Ectodermal cell (in vitro differentiated cells): ENCODE measurements around the gene BICDL1.

ENCODE experiments used
- H3K27ac ChIP-seq: 2 replicates; pipeline ENCODE4 v1.7.0; 2013; ENCODE audit warnings: mild to moderate bottlenecking, low read depth, low read length; ENCODE audit not compliant: insufficient read depth, poor library complexity, severe bottlenecking
- H3K27me3 ChIP-seq: 2 replicates; pipeline ENCODE4 v1.7.0; 2013; ENCODE audit warnings: mild to moderate bottlenecking, low read length; ENCODE audit not compliant: insufficient read depth, control insufficient read depth, poor library complexity, severe bottlenecking
- H3K36me3 ChIP-seq: one replicate; pipeline ENCODE4 v1.7.0; 2013; ENCODE audit warnings: low read length; ENCODE audit not compliant: control insufficient read depth, insufficient read depth
- H3K4me1 ChIP-seq: one replicate; pipeline ENCODE4 v1.7.0; 2013; ENCODE audit warnings: low read length; ENCODE audit not compliant: control insufficient read depth, insufficient read depth
- H3K4me3 ChIP-seq: 2 replicates; pipeline ENCODE4 v1.7.0; 2013; ENCODE audit warnings: low read depth, low read length, control low read depth; ENCODE audit not compliant: insufficient read depth
- H3K9me3 ChIP-seq: 2 replicates; pipeline ENCODE4 v1.7.0; 2013; ENCODE audit warnings: mild to moderate bottlenecking, low read length, moderate library complexity; ENCODE audit not compliant: control insufficient read depth
- WGBS, 2 experiments: methylation state at CpG; one replicate each; pipeline ENCODE4 v1.1.7; 2013; ENCODE audit warnings: missing lambda C conversion rate in 2 of 2; 5-methylcytosine and 5-hydroxymethylcytosine counted together

The BICDL1 gene

DNA sequence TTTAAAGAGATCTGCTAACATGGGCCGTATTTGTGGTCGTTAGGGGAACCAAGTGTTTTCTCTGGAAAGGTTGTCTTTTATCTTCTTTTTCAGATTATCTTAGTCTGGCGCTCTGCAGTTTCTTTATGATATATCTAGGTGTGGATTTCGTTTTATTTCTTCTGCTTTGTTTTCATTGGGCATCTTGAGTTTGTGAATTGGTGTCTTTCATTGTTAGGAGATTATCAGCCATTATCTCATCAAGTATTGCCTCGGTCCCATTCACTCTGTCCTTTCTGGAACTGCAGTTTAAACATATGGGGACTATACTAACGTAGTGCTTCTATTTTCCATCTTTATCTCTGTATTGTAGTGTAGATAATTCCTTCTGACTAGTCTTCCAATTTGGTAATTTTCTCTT, 60.4 kb downstream of the BICDL1 start:
- no peaks in the 10 kb centered on the region for H3K36me3 ChIP-seq
- H3K27ac ChIP-seq, result no peak overlapping the region
- 92 to 94% methylated on average over 5 to 6 of the region's 6 CpGs for WGBS, 2 experiments
- no peaks in the 10 kb centered on the region for H3K4me1 ChIP-seq
- H3K9me3 ChIP-seq, result no peaks in the 10 kb centered on the region
- H3K4me3 ChIP-seq, result no peak overlapping the region
- H3K27me3 ChIP-seq, result no peaks in the 10 kb centered on the region

DNA sequence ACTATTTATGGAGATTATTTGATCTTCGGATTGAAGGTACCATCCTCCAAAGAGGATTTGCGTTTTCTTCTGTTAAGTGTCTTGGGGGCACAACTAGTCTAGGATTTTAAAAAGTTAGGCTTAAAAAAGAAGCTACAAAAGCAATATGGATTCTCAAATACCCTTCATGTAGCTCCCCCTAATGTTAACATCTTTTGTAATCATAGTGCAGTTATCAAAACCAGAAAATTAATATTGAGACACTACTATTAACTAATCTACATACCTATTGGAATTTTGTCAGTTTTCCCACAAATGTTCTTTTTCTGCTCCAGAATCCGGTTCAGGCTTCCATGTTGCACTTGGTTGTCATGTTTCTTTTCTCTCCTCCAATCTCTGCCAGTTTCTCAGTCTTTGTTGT, 62.5 kb downstream of the BICDL1 start:
- Histone ChIP-seq H3K4me1 (no peaks in the 10 kb centered on the region), H3K9me3 (no peaks in the 10 kb centered on the region), H3K27ac (no peak overlapping the region), H3K36me3 (no peaks in the 10 kb centered on the region), H3K4me3 (no peak overlapping the region), H3K27me3 (no peaks in the 10 kb centered on the region)
- WGBS, 2 experiments, result 96% methylated on average over 3 of the region's 3 CpGs

DNA sequence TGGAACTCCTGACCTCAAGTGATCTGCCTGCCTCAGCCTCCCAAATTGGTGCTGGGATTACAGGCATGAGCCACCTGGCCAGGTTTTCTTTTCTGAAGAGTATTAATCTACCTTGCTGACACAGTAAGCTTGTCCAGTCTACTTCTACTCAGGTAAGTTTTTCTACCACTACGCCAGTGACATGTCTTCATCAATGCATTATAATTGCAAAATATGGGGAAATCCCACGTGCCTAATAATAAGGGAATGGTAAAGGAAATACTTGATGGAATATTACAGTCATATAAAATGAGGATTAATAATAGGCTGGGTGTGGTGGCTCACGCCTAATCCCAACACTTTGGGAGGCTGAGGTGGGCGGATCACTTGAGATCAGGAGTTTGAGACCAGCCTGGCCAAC, 65.3 kb downstream of the BICDL1 start:
- no peaks in the 10 kb centered on the region for H3K27me3 ChIP-seq
- H3K27ac ChIP-seq, result no peak overlapping the region
- no peaks in the 10 kb centered on the region for H3K4me1 ChIP-seq
- H3K36me3 ChIP-seq, result no peaks in the 10 kb centered on the region
- H3K9me3 ChIP-seq, result no peaks in the 10 kb centered on the region
- no peak overlapping the region for H3K4me3 ChIP-seq
- 92 to 93% methylated on average over 4 of the region's 4 CpGs for WGBS, 2 experiments

DNA sequence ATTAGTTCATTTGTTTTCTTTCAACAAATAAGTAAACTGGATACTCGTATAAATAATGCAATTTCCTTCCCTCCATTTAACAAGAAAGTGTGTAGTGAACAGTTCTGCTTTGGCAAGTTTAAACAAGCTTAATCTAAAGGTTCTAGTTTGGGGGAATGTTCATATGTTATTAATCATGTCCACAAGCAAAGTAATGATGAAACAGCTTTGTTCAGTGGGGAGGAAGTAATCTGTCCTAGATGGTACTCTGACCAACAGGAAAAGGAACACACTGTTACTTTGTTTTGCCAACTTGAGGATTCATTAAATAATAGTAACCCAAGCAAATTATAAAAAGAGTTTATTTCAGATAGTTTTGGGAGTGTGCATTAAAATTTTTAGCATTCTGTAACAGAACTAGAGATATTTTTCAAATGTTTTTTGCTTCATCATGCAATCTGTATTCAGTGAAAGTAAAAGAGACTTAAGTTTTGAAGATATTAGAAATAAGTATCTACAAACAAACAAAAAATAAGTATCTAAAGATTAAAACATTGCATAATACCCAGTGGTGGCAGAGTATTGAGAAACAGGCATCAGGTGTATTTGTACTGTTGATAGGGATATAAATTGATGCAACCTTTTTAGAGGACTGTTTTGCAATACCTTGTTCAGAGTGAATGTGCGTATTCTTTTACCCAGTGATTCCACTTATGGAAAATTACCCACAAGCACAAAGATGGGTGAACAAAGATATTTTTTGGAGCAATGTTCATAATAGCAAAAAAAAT, 66.4 kb downstream of the BICDL1 start:
- 93% methylated on average over 1 of the region's 2 CpGs; no CpG with 5 or more reads in 1 of the 2 experiments for WGBS, 2 experiments
- H3K27ac ChIP-seq, result no peak overlapping the region
- no peaks in the 10 kb centered on the region for H3K4me1 ChIP-seq
- H3K4me3 ChIP-seq, result no peak overlapping the region
- H3K36me3 ChIP-seq, result no peaks in the 10 kb centered on the region
- H3K9me3 ChIP-seq, result no peaks in the 10 kb centered on the region
- H3K27me3 ChIP-seq, result no peaks in the 10 kb centered on the region

DNA sequence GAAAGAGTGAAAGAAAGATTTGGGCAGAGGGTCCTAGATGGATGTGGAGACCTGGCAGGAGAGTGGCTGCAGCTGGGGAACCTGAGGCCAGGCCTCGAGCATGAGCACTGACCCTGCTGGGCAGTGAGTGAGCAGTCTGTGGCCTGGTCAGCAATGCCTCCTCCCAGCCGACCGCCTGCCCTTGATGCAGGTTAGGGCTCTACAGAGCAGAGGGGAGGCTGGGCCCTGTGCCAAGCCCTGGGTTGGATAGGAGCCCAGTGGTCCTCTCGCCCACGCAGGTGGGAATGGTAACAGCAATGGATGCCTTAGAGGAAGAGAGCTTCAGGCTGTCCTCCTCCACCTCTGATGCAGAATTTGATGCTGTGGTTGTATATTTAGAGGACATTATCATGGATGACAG, 67.7 kb downstream of the BICDL1 start:
- Histone ChIP-seq H3K4me3 (no peak overlapping the region), H3K36me3 (no peaks in the 10 kb centered on the region), H3K4me1 (no peaks in the 10 kb centered on the region), H3K27ac (no peak overlapping the region), H3K27me3 (no peaks in the 10 kb centered on the region), H3K9me3 (no peaks in the 10 kb centered on the region)
- WGBS, 2 experiments, result 91 to 93% methylated on average over 5 of the region's 5 CpGs

DNA sequence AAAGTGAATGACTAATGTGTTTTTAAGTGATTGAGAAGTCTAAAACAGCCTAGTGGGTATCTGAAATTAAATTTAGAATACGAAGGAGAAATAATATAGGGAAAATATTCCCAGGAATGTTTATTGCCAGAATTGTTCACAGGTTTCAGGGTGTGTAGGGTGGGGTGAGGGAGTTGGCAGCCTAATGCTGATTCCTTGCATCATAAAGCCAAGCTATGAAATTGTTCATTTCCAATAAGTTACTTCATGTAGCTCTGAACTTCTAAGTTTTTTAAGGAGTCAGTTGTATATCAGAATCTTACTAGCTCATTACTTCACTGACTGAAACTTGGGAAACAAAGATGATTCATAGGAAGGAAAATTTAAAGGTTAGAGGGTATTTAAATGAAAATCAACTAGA, 71.2 kb downstream of the BICDL1 start:
- Histone ChIP-seq H3K27me3 (no peaks in the 10 kb centered on the region), H3K9me3 (no peaks in the 10 kb centered on the region), H3K4me1 (peaks cover 11% of the 10 kb centered on the region), H3K27ac (no peak overlapping the region), H3K36me3 (no peaks in the 10 kb centered on the region), H3K4me3 (no peak overlapping the region)
- 94 to 100% methylated on average over 1 of the region's 1 CpG for WGBS, 2 experiments

DNA sequence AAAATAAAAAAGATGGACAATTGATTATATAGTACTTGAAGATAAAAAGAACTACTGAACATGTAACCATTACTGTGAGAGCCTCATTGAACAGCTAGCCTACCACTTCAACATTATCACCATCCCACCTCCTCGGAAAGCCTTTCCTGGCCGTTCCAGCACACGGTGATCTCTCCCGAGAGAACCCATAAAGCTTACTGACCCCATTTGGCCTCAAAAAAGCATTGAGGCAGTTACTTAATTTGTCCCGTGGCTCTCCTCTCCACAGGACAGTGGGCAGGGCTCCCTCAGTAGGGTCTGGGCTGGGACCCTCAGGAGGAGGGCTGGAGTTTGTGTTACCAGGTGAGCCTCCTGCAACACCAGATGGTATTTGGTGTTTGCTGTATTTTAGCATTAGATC, 71.7 kb downstream of the BICDL1 start:
- WGBS, 2 experiments, result 89% methylated on average over 5 of the region's 5 CpGs
- no peaks in the 10 kb centered on the region for H3K27me3 ChIP-seq
- no peak overlapping the region for H3K27ac ChIP-seq
- H3K4me3 ChIP-seq, result no peak overlapping the region
- H3K36me3 ChIP-seq, result no peaks in the 10 kb centered on the region
- peaks cover 11% of the 10 kb centered on the region for H3K4me1 ChIP-seq
- H3K9me3 ChIP-seq, result no peaks in the 10 kb centered on the region

DNA sequence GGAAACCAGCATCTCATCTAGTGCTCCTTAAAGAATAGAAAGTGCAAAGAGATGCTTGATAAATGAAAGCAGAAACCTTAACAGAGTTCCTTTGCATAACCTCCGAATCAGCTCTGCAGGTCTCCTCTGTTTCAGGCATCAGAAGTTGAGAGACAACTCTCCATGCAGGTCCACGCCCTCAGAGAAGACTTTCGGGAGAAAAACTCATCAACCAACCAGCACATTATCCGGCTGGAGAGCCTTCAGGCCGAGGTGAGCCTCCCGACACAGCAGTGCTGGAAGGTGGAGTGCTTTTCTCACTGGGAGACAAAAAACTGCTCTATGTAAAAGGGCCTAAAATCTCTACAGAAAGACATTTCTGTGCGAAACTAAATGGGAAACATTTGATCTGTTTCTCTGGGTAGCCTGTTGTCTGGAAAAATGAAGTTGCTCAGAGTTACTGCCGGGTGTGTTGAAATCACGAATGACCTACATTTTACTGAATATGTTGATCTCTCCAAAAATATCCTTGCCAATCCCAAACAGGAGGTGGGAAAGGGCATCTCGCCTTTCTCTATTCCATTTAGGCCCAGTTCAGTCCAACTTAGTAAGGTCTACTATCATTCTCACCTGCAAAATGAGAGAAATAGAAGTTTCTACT, 72.7 kb downstream of the BICDL1 start:
- Histone ChIP-seq H3K4me1 (peaks cover 11% of the 10 kb centered on the region), H3K36me3 (no peaks in the 10 kb centered on the region), H3K9me3 (no peaks in the 10 kb centered on the region), H3K4me3 (no peak overlapping the region), H3K27me3 (no peaks in the 10 kb centered on the region), H3K27ac (no peak overlapping the region)
- WGBS, 2 experiments, result 90 to 92% methylated on average over 10 of the region's 10 CpGs

DNA sequence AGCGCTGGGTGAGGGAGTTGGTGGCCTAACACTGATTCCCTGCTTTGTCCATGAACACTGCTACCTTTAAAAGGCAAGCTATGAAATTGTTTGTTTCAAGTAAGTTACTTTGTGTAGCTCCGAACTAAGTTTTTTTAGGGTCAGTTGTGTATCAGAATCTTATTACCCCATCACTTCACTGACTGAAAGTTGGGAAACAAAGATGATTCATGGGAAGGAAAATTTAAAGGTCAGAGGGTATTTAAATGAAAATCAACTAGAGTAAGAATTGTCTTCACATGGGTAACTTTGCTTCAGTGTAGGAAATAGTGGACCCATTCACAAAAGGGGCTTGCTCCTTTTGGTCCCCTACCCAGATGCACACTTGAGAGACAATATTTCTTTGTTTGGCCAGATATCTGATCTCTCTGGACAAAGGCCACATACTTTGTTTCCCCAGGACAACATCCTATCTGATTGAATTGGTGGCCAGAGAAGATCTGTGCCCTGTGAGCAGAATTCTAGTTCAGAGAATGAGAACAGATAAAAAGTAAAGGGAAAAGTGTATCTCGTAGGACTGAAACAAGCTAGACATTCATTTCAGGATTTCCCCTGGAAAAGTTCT, 74.0 kb downstream of the BICDL1 start:
- Histone ChIP-seq H3K27me3 (no peaks in the 10 kb centered on the region), H3K4me1 (peaks cover 11% of the 10 kb centered on the region), H3K9me3 (no peaks in the 10 kb centered on the region), H3K27ac (no peak overlapping the region), H3K36me3 (no peaks in the 10 kb centered on the region), H3K4me3 (no peak overlapping the region)
- WGBS, 2 experiments, result 95% methylated on average over 2 to 3 of the region's 3 CpGs

DNA sequence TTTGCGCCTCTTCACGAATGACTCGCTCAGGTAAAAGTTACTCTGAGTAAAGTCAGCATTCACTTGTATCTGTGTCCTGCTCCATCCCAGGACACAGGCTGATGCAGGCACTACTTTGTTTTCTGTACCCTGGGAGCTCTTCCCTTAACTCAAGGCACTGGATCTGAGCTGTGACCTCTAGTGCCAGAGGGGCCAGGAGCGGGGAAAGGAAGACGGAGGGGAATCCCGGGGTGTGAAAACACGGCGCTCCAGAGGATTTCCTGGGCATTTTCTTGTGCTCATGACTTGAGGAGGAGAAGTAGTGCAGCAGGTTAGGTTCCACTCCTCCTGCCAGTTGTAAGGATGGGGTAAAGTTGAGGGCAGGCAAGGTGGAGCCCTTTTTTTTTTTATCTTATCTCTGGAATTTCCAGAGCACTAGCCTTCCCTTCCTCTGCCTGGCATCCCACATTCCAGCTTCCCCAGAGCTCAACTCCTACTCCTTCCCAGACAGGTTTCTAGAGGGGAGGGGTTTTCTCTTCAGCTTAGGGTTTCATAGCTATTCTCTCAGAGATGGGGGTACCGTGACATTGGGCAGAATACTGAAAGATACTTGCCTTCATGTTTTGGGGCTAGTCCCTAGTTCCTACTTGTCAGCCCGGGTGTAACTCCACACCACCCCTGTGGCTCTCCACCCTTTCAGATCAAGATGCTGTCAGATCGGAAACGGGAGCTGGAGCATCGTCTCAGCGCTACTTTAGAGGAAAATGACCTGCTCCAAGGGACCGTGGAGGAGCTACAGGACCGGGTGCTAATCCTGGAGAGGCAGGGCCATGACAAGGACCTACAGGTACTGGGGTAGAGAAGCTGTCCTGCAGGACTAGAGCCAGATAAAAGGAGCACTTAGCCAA, 75.3 kb downstream of the BICDL1 start:
- Histone ChIP-seq H3K27ac (no peak overlapping the region), H3K4me1 (peaks cover 11% of the 10 kb centered on the region), H3K27me3 (no peaks in the 10 kb centered on the region), H3K4me3 (no peak overlapping the region), H3K9me3 (no peaks in the 10 kb centered on the region), H3K36me3 (no peaks in the 10 kb centered on the region)
- 82 to 84% methylated on average over 16 of the region's 16 CpGs for WGBS, 2 experiments
